Fibroblast of lung (primary cell): ENCODE results near the gene KIF4A. TPM values are rescaled to one million over a fixed set of nuclear protein-coding genes. Genes with fewer than 3 reads are reported as not detected.

Source experiments
- DNase-seq, 2 donors: peaks; one replicate each; pipeline versions ENCODE4 v3.0.0 to v3.0.0-alpha.2; 2010; ENCODE audit warnings: low read depth in 2 of 2
- H2AFZ ChIP-seq: 2 replicates; pipeline ENCODE4 v1.5.1; 2012; ENCODE audit warnings: low read length, control low read depth, inconsistent platforms
- H3K27ac ChIP-seq: 2 replicates; pipeline ENCODE4 v1.5.1; 2011; ENCODE audit warnings: low read length, control low read depth; ENCODE audit not compliant: insufficient read depth
- H3K27me3 ChIP-seq: 2 replicates; pipeline ENCODE4 v1.5.1; 2011; ENCODE audit warnings: mild to moderate bottlenecking, low read length; ENCODE audit not compliant: control insufficient read depth, insufficient read depth
- H3K36me3 ChIP-seq: 2 replicates; pipeline ENCODE4 v1.5.1; 2011; ENCODE audit warnings: low read length; ENCODE audit not compliant: control insufficient read depth, insufficient read depth
- H3K4me1 ChIP-seq: 2 replicates; pipeline ENCODE4 v1.5.1; 2011; ENCODE audit warnings: low read length; ENCODE audit not compliant: control insufficient read depth, insufficient read depth; ENCODE audit errors: extremely low read depth
- H3K4me2 ChIP-seq: 2 replicates; pipeline ENCODE4 v1.5.1; 2011; ENCODE audit warnings: low read length, control low read depth; ENCODE audit not compliant: insufficient read depth; ENCODE audit errors: extremely low read depth
- H3K4me3 ChIP-seq, 4 experiments: fragments of 200-600 bp in 1 of 4; sonication (generic) in 1 of 4; replicated peaks in 1 of 4; 2 replicates each; pipeline ENCODE4 v1.5.1; 2011 to 2016; ENCODE audit warnings: low read length in 4 of 4, low read depth in 3 of 4, mild to moderate bottlenecking in 3 of 4, control low read depth in 2 of 4, inconsistent platforms in 1 of 4, mixed read lengths in 1 of 4; ENCODE audit not compliant: insufficient read depth in 1 of 4; ENCODE audit errors: control extremely low read depth in 1 of 4
- H3K79me2 ChIP-seq: 2 replicates; pipeline ENCODE4 v1.5.1; 2012; ENCODE audit warnings: mild to moderate bottlenecking, low read length, inconsistent platforms; ENCODE audit not compliant: control insufficient read depth, insufficient read depth
- H3K9ac ChIP-seq: 2 replicates; pipeline ENCODE4 v1.5.1; 2011; ENCODE audit warnings: mild to moderate bottlenecking, low read length, control low read depth; ENCODE audit not compliant: insufficient read depth
- H3K9me3 ChIP-seq: 2 replicates; pipeline ENCODE4 v1.5.1; 2012; ENCODE audit warnings: low read depth, low read length; ENCODE audit not compliant: control insufficient read depth, insufficient read depth
- H4K20me1 ChIP-seq: 2 replicates; pipeline ENCODE4 v1.5.1; 2011; ENCODE audit warnings: low read length; ENCODE audit not compliant: control insufficient read depth, insufficient read depth; ENCODE audit errors: extremely low read depth
- CTCF ChIP-seq, 2 donors: IDR thresholded peaks in 1 of 2; conservative IDR thresholded peaks in 1 of 2; 1 replicate in 1 of 2; 2 replicates in 1 of 2; pipeline ENCODE4 v1.5.1; 2011 to 2012; ENCODE audit warnings: low read length in 2 of 2, control low read depth in 1 of 2, inconsistent platforms in 1 of 2, low read depth in 1 of 2, mild to moderate bottlenecking in 1 of 2
- EZH2 ChIP-seq: IDR thresholded peaks from 2 replicates; pipeline ENCODE4 v1.5.1; 2012; ENCODE audit warnings: low read length, control low read depth, mild to moderate bottlenecking; ENCODE audit errors: missing control alignments
- polyA plus RNA-seq, 2 donors: library from polyadenylated mRNA; depleted of rRNA in 1 of 2; stranded (reverse) in 1 of 2; unstranded in 1 of 2; fragments of >200 nt; gene quantifications; 2 replicates each; pipeline ENCODE4 v1.2.1, GENCODE V29; 2011 to 2012; ENCODE audit warnings: missing spikeins in 1 of 2
- total RNA-seq: library from RNA; depleted of rRNA; stranded (reverse); fragments of >200 nt; gene quantifications from 2 replicates; pipeline ENCODE4 v1.2.1, GENCODE V29; 2014

The KIF4A gene
- total and polyA plus RNA-seq, 2 donors (not counting 1 experiment from before 2014, with no cell fraction given) = 5.6 to 7.1 TPM

GRCh38 chrX:70279081-70279480 lies 10.8 kb upstream of the KIF4A start:
- Histone ChIP-seq H4K20me1 (no peaks in the 10 kb centered on the region), H3K27ac (no peak overlapping the region), H3K27me3 (no peaks in the 10 kb centered on the region), H3K9ac (no peak overlapping the region), H3K79me2 (no peaks in the 10 kb centered on the region), H3K4me2 (no peak overlapping the region), H3K4me3 (no peak overlapping the region), H3K4me1 (no peaks in the 10 kb centered on the region), H3K36me3 (no peaks in the 10 kb centered on the region), H2AFZ (no peak overlapping the region), H3K9me3 (no peaks in the 10 kb centered on the region)
- TF ChIP-seq EZH2 (no peak), CTCF (conservative IDR thresholded peaks at IDR 0.05 in 1 of 2, IDR thresholded peaks at IDR 0.05 in 1 of 2; ENCODE audit: low read depth in 1 of 2, low read length in 2 of 2) (no peak)
- DNase-seq = no peak

GRCh38 chrX:70280573-70280972 lies 9.3 kb upstream of the KIF4A start:
- no peaks in the 10 kb centered on the region for H3K9me3 ChIP-seq
- DNase-seq = no peak
- no peak overlapping the region for H3K4me3 ChIP-seq
- H4K20me1 ChIP-seq = no peaks in the 10 kb centered on the region
- no peaks in the 10 kb centered on the region for H3K79me2 ChIP-seq
- H3K27ac ChIP-seq = no peak overlapping the region
- TF ChIP-seq CTCF (conservative IDR thresholded peaks at IDR 0.05 in 1 of 2, IDR thresholded peaks at IDR 0.05 in 1 of 2; ENCODE audit: low read depth in 1 of 2, low read length in 2 of 2) (no peak), EZH2 (no peak)
- no peak overlapping the region for H3K4me2 ChIP-seq
- no peak overlapping the region for H3K9ac ChIP-seq
- no peaks in the 10 kb centered on the region for H3K27me3 ChIP-seq
- H2AFZ ChIP-seq = no peak overlapping the region
- H3K36me3 ChIP-seq = no peaks in the 10 kb centered on the region
- no peaks in the 10 kb centered on the region for H3K4me1 ChIP-seq

GRCh38 chrX:70281951-70282350 lies 8.0 kb upstream of the KIF4A start, which contains the start of gene RAB41:
TSS of gene RAB41 (plus strand) at chrX:70282172. CDS start at chrX:70282218, 46 bp downstream.
- no peak within 1 kb of the TSS for H3K4me2 ChIP-seq
- H3K4me3 ChIP-seq = no peak within 1 kb of the TSS
- H3K27ac ChIP-seq = no peak within 1 kb of the TSS
- no peaks in the 10 kb centered on the region for H3K4me1 ChIP-seq
- H3K36me3 ChIP-seq = no peaks in the 10 kb centered on the region
- DNase-seq = no peak
- TF ChIP-seq CTCF (conservative IDR thresholded peaks at IDR 0.05 in 1 of 2, IDR thresholded peaks at IDR 0.05 in 1 of 2; ENCODE audit: low read depth in 1 of 2, low read length in 2 of 2) = no peak
- no peak for TF ChIP-seq EZH2
- H2AFZ ChIP-seq = no peak within 1 kb of the TSS
- no peaks in the 10 kb centered on the region for H4K20me1 ChIP-seq
- H3K27me3 ChIP-seq = no peaks in the 10 kb centered on the region
- no peak within 1 kb of the TSS for H3K9ac ChIP-seq
- no peaks in the 10 kb centered on the region for H3K9me3 ChIP-seq
- no peaks in the 10 kb centered on the region for H3K79me2 ChIP-seq
